ENCODE data around the gene ATF7IP.

Gene ATF7IP

DNA sequence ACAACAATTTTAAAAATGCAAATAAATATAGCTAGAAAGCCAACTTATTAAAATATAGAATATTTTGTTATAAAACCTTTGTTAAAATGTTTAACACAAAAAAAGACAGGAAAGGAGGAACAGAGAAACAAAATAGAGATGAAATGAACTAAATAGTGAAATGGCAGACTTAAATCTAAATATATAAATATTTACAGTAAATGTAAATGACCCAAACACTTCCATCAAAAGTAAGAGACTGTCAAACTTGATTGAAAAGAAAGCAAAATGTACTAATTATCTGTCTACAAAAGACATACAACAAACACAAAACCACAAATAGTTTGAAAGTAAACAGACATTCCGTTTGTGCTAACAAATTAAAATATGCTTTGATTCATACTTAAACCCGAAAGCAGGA, 160.5 kb downstream of the ATF7IP start:
- Histone ChIP-seq H3K27ac (no peak overlapping the region), H3K4me3 (no peak overlapping the region), H3K4me1 (no peaks in the 10 kb centered on the region), H3K36me3 (no peaks in the 10 kb centered on the region), H3K9ac (no peak overlapping the region), H3K4me2 (no peak overlapping the region), H3K9me3 (peaks cover 37% of the 10 kb centered on the region), H4K20me1 (no peaks in the 10 kb centered on the region), H3K27me3 (no peaks in the 10 kb centered on the region)
- TF ChIP-seq Cebpa-rat (IDR thresholded peaks at IDR 0.05) = no peak

DNA sequence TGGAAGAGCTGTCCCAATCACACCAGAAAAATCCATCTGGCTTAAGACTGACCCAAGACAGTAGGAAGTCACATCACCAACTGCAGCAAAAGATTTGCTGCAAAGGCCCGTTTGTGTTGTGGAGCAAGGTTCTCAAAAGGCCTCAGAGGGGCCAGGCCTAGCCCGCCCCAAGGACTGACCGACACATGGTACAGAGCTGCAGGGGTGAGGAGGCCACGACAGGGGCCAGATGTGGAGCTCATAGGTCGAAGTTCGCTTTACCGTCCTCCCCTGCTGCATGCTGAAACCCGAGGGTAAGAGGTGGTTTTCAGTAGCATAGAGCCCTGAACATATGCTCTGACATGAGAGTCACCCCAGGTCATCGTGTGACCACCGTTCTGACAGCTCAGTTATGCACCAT, 166.7 kb downstream of the ATF7IP start:
- no peaks in the 10 kb centered on the region for H3K36me3 ChIP-seq
- H3K4me1 ChIP-seq = no peaks in the 10 kb centered on the region
- no peak overlapping the region for H3K27ac ChIP-seq
- H3K4me3 ChIP-seq = no peak overlapping the region
- no peak overlapping the region for H3K4me2 ChIP-seq
- H3K9ac ChIP-seq = no peak overlapping the region
- TF ChIP-seq Cebpa-rat (IDR thresholded peaks at IDR 0.05) = no peak
- H3K9me3 ChIP-seq = 0 out of 2 replicates have a peak, but pooled peaks cover 5% of the 10 kb centered on the region
- no peaks in the 10 kb centered on the region for H3K27me3 ChIP-seq
- no peaks in the 10 kb centered on the region for H4K20me1 ChIP-seq

DNA sequence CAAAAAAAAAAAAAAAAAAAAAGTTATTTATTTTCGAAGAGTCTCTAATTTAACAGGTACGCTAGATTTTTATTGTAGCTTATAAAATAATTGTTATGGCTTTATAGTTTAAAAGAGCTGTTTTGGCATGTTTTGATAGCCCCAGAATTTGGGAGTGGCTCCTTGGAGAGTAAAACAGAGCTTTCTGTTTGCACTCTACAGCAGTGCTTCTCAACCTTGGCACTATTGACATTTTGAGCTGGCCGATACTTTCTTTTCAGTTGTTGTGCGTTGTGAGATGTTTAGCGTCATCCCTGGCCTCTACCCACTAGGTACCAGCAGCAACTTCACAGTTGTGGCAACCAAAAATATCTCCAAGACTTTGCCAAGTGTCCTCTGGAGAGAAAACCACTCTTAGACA, 171.6 kb downstream of the ATF7IP start:
- Histone ChIP-seq H3K27me3 (no peaks in the 10 kb centered on the region), H3K4me3 (no peak overlapping the region), H4K20me1 (no peaks in the 10 kb centered on the region), H3K9ac (no peak overlapping the region), H3K4me2 (no peak overlapping the region), H3K36me3 (no peaks in the 10 kb centered on the region), H3K9me3 (0 out of 2 replicates have a peak, but pooled peaks cover 5% of the 10 kb centered on the region), H3K4me1 (no peaks in the 10 kb centered on the region), H3K27ac (no peak overlapping the region)
- TF ChIP-seq Cebpa-rat (IDR thresholded peaks at IDR 0.05) = no peak

DNA sequence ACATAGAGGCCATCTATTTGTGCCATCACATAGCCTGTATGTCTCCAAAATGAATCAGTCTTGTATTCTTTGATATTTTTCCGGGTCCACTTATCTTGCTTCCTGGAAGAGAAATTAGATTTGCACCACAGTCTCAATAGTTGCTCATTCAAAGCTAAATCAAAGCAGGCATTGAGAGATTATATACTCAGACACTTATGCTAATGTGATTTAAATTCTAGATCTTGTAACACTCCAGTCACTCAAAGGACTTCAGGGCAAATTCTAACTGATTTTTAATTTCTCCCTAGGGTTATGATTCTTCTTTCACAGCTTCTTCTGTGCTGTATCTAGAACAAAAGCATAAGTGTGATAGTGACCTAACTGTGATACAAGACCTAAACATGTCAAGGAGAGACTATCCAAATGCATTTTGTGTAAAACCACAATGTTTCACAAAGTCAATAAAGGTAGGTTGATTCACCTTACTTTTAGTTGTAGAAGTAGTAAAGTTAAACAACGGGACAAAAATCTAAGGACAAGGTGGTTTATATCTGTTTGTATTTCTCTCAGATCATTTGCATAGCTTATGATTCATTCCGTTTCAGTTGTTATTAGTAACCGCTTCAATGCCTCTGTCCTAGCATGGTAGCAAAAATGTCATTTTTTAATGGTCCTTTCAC, 175.4 kb downstream of the ATF7IP start:
- Histone ChIP-seq H3K4me1 (no peaks in the 10 kb centered on the region), H3K9me3 (no peaks in the 10 kb centered on the region), H3K27ac (no peak overlapping the region), H3K9ac (no peak overlapping the region), H3K4me2 (no peak overlapping the region), H3K36me3 (no peaks in the 10 kb centered on the region), H4K20me1 (no peaks in the 10 kb centered on the region), H3K4me3 (no peak overlapping the region), H3K27me3 (no peaks in the 10 kb centered on the region)
- TF ChIP-seq Cebpa-rat (IDR thresholded peaks at IDR 0.05) = no peak

DNA sequence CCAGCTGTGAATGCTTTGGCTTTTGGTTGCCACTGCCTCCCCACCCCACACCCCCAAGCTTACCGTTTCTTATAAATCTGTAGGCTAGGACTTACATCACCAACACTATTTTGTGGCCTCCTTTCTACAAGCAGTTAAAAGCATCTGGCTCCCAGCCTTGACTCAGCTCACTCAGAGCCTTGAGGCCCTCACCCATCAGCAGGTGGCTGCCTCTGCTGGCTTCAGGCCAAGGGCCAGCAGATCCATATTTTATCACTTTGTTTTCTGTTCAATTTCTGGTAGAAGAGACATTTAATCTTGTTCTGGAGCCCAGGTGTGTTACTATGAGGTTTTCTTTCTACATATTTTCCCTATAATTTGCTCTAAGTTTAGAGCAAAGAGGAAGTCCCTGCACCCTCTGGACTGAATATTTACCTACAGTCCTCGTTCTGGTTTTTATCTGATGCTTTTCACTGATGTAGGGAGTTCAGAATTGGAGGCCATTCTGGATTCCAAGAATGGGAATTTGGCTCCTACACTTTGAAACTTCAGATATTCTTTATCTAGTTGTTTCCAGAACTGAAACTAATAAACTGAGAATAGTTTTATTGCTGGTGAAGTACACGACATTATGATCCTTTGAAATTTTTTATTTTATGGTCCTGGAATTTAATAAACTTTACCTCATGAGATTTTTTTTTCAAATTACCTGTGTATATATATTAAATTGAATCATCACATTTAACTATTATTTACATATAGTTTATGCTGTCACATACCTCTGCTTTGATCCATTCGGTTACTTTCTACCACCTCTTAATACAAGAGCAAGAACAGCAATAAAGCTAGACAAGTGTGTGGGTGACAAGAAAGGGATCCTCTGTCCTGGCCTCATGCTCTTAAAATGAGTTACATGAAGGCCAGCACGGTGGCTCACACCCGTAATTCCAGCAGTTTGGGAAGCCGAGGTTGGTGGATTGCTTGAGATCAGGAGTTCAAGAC, 180.0 kb downstream of the ATF7IP start:
- Histone ChIP-seq H3K27ac (no peak overlapping the region), H3K27me3 (no peaks in the 10 kb centered on the region), H3K4me2 (no peak overlapping the region), H3K9ac (no peak overlapping the region), H4K20me1 (no peaks in the 10 kb centered on the region), H3K36me3 (no peaks in the 10 kb centered on the region), H3K4me1 (no peaks in the 10 kb centered on the region), H3K4me3 (no peak overlapping the region), H3K9me3 (0 out of 2 replicates have a peak, but pooled peaks cover 4% of the 10 kb centered on the region)
- no peak for TF ChIP-seq Cebpa-rat (IDR thresholded peaks at IDR 0.05)

DNA sequence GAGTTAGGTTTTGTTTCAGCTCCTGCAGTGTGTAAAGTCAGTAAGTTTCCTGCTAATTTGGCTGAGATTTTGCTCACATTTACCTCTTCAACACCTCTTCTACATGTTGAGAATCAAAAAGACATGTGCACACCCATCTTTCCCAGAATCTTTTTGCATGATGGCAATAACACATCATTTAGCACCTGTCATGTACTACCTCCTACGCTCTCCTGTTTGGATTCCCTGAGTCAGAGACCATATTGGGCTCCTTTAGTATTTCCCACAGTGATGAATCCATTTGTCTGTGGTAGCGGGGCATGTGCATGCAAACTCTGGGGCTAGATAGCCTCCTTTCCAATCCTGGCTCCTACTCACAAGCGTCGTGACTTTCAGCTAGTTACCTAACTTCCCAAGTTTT, 182.1 kb downstream of the ATF7IP start:
- Histone ChIP-seq H3K4me1 (no peaks in the 10 kb centered on the region), H3K9ac (no peak overlapping the region), H3K27ac (no peak overlapping the region), H3K9me3 (peaks cover 14% of the 10 kb centered on the region; the same call in 1 of the 2 replicates), H3K36me3 (no peaks in the 10 kb centered on the region), H3K27me3 (no peaks in the 10 kb centered on the region), H3K4me3 (no peak overlapping the region), H4K20me1 (no peaks in the 10 kb centered on the region), H3K4me2 (no peak overlapping the region)
- no peak for TF ChIP-seq Cebpa-rat (IDR thresholded peaks at IDR 0.05)

DNA sequence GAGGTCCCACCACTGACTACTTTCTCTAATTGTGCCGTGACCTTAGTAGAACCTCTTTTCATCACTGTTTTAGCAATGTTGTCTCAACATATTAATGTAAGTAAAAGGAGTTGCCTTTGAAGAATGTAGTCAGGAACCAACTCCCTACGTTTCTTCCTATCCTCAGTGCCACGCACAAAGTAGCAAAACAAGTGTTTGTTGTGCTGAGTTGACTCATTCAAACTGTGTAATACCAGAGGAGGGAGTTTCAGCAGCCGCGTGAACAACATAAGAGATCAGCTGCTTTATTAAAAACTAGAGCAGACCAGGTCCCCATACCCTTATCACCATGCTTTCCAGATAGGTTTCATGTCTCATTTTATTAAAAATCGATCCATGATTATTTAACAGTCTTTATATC, 183.1 kb downstream of the ATF7IP start:
- no peak overlapping the region for H3K9ac ChIP-seq
- no peaks in the 10 kb centered on the region for H3K36me3 ChIP-seq
- no peak overlapping the region for H3K4me3 ChIP-seq
- H4K20me1 ChIP-seq = no peaks in the 10 kb centered on the region
- no peak overlapping the region for H3K4me2 ChIP-seq
- H3K27ac ChIP-seq = no peak overlapping the region
- H3K9me3 ChIP-seq = peaks cover 14% of the 10 kb centered on the region; the same call in 1 of the 2 replicates
- H3K27me3 ChIP-seq = no peaks in the 10 kb centered on the region
- no peak for TF ChIP-seq Cebpa-rat (IDR thresholded peaks at IDR 0.05)
- no peaks in the 10 kb centered on the region for H3K4me1 ChIP-seq

All from BLaER1 (cell line).